ENCODE measurements around the gene RUNX1. TPM values are rescaled to one million over a fixed set of nuclear protein-coding genes. Genes with fewer than 3 reads are reported as not detected.

RUNX1 gene
- total and polyA plus RNA-seq, 2 donors (not counting 3 experiments of a cell fraction or from before 2014, with no cell fraction given) = 4.6 to 17.9 TPM

DNA sequence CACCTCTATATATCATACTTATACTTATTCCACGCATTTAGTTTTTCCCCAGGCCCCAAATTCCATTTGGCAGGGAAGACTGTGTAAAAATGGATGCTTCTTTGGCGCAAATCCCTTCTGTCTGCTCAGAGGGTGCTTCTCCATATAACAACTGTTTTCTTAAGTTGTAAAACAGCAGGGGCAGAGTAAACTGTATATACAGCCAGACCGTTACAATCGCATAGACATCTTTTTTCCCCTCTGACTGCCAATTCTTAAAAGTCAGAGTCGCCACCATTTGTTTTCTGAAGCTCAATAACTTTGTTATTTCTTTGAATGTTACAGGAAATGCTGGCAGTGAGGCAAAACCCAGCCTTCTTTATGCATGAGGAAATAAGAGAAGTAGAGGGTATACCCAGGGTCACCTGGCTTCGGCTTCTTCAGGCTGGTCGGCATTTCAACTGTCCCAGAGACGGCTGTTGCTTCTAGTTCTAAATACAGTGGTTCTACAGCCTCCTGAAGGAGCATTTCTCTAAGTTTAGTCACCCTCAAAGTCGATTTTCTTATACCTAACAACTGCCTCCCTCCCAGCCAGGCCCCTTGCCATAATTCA, 191.9 kb downstream of the RUNX1 start:
- intact Hi-C loops (cut with micrococcal nuclease) = no loop called here
- peaks cover 2 to 18% of the 10 kb centered on the region in 2 experiments for H3K36me3 ChIP-seq (ENCODE audit: control insufficient read depth in 2 of 2, extremely low read depth in 1 of 2, insufficient read depth in 2 of 2, low read length in 2 of 2)

More for the DNA sequence above, 191.9 kb downstream of the RUNX1 start:
- Histone ChIP-seq H3K4me2 (ENCODE audit: insufficient read depth, low read length) (no peak overlapping the region), H3K9me1 (replicated peaks; ENCODE audit: control insufficient read depth, extremely low read depth, insufficient read depth, low read length) (no peaks in the 10 kb centered on the region), H3K9me3 (replicated peaks; ENCODE audit: control insufficient read depth, insufficient read depth, low read length) (no peaks in the 10 kb centered on the region), H3K79me2 (ENCODE audit: control insufficient read depth, insufficient read depth, low read length) (peaks cover 26% of the 10 kb centered on the region), H3K27me3 (ENCODE audit: control insufficient read depth in 2 of 2, insufficient read depth in 2 of 2, low read length in 2 of 2) (no peaks in the 10 kb centered on the region), H3K9ac (replicated peaks; ENCODE audit: extremely low read depth, insufficient read depth, low read length) (no peak overlapping the region), H3K27ac (ENCODE audit: insufficient read depth, low read depth, low read length) (no peak overlapping the region), H3K4me1 (ENCODE audit: control insufficient read depth, extremely low read depth, insufficient read depth, low read length) (peaks cover 5% of the 10 kb centered on the region), H3K4me3 (replicated peaks in 1 of 3; ENCODE audit: insufficient read depth in 1 of 3, low read depth in 1 of 3, low read length in 3 of 3) (no peak overlapping the region), H4K20me1 (replicated peaks; ENCODE audit: control insufficient read depth, extremely low read depth, insufficient read depth, low read length) (no peaks in the 10 kb centered on the region), H2AFZ (ENCODE audit: low read depth, low read length) (no peak overlapping the region)
- FAIRE-seq (no peak), DNase-seq (ENCODE audit: low read depth, low spot score) (peak; percentile 35)
- ChIA-PET CTCF (interaction anchor here (0.7 to 3.5 kb wide), 5 partner anchors 11 to 112 kb away, joined by 3 to 11 read pairs (median 8); no protein-coding TSS in a partner anchor), POLR2A (no interaction called here)
- dilution Hi-C loops (cut with MboI; ENCODE audit: extremely low pct_ligation_motif_present, low sequenced_read_pairs) = no loop called here
- no TSS peak for BruUV-seq (replicated peaks)
- TF ChIP-seq POLR2AphosphoS5 (IDR thresholded peaks at IDR 0.05; ENCODE audit: insufficient read depth, low read depth, low read length) (no peak), MYC (IDR thresholded peaks at IDR 0.05; ENCODE audit: low read depth, low read length) (no peak), GATA2 (IDR thresholded peaks at IDR 0.05; ENCODE audit: insufficient read depth, insufficient read length, low read depth, low read length) (no peak), JUN (IDR thresholded peaks at IDR 0.05; ENCODE audit: borderline replicate concordance, insufficient read depth, insufficient read length, low read depth) (no peak), FOS (IDR thresholded peaks at IDR 0.05; ENCODE audit: borderline replicate concordance, insufficient read depth, low read length) (no peak), EZH2 (IDR thresholded peaks at IDR 0.05; ENCODE audit: borderline replicate concordance, low read depth, low read length, severe bottlenecking) (no peak), CTCF (IDR thresholded peaks at IDR 0.05; ENCODE audit: extremely low read depth in 1 of 2, insufficient read depth in 1 of 2, low read depth in 1 of 2, low read length in 2 of 2) (no peak), POLR2A (IDR thresholded peaks at IDR 0.05; ENCODE audit: low read depth, low read length) (no peak)
- TF ChIP-seq, protein P1, sequence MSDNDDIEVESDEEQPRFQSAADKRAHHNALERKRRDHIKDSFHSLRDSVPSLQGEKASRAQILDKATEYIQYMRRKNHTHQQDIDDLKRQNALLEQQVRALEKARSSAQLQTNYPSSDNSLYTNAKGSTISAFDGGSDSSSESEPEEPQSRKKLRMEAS (IDR thresholded peaks at IDR 0.05; ENCODE audit: insufficient read depth, insufficient read length) = no peak

Measured in endothelial cell of umbilical vein (primary cell).